ENCODE measurements around the gene AANAT.

The AANAT gene

GRCh38 chr17:76491271-76492122, 24.1 kb downstream of the AANAT start:
- DNase-seq: no peak

GRCh38 chr17:76492123-76492988, 25.0 kb downstream of the AANAT start:
- no peak for DNase-seq

- peak; percentile 72 for DNase-seq
Measured at GRCh38 chr17:76492989-76493501, 25.6 kb downstream of the AANAT start.

GRCh38 chr17:76493505-76494167, 26.2 kb downstream of the AANAT start:
- no peak for DNase-seq

GRCh38 chr17:76495663-76496400, 28.4 kb downstream of the AANAT start:
- no peak for DNase-seq

GRCh38 chr17:76496464-76496863, 29.1 kb downstream of the AANAT start:
- no peak for DNase-seq

- no peak for DNase-seq
Measured at GRCh38 chr17:76497699-76497978, 30.2 kb downstream of the AANAT start.

DNA sequence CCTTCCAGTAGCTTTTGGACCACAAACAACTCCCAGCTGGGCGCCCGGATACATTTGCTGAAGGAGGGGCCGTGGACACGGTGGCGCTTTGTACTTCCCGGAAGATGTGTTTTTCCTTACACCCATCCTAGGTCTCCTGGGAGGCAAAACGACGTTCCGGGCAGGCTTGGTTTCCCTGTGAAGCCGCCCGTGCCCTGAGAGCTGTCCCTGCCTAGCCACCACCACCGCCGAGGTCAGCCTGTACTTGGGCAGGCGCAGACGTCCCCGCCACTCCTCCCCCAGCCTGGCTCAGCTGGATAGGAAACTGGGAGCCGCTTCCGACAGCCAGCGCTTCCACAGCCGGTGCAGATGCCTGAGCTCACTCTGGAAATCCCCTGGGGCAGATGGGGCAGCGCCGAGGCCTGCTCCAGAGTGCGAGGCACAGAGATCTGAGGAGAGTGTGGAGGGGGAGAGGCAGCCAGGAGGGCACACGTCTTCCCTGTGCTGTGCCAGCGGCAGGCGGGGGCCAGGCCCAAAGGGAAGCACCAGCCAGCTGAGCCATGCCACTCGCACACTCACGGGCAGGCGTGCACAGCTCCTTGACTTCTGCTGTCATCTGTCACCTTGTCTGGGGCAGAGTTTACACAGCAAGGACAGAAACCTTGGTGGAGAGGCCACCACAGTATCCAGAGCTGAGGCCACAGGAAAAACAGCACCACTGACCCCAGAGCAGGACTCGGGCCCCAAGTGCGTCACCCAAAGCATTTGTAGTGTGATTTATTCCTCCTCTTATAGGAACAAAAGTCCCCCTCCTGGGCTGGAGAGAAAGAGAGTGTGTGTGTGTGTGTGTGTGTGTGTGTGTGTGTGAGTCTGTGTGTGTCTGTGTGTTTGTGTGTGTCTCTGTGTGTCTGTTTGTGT, 30.8 kb downstream of the AANAT start:
- DNase-seq: peak; percentile 81

- DNase-seq: no peak
Measured at GRCh38 chr17:76498876-76499251, 31.5 kb downstream of the AANAT start.

- DNase-seq: no peak
Measured at GRCh38 chr17:76499267-76499667, 31.9 kb downstream of the AANAT start.

DNA sequence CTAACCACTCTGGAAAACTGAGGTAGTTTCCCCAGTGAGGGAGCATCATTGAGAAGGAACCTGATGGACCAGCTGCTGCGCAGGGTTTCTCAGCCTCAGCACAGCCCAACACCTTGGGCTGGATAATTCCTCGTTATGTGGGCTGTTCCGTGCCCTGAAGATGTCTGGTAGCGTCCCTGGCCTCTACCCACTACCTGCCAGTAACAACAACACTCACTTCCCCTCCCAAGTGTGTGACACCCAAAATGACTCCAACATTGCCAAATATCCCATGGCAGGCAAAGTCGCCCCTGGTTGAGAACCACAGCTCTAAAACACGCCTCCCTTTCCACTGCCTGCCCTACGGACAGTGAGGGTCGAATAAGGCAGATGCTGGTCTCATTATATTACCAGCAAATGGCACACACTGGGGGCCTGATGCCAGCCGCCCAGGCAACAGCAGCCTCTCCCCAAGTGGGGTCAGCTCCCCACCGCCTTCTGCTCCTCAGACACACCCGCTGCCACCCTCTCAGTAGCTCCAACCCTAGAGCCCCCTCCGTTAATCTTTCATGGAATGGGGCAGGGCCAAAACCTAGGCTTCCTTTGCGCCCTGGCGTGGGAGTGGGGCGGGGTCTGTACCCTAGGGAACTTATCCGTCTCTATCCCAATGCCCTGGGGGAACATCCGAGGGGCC, 32.8 kb downstream of the AANAT start:
- no peak for DNase-seq

DNA sequence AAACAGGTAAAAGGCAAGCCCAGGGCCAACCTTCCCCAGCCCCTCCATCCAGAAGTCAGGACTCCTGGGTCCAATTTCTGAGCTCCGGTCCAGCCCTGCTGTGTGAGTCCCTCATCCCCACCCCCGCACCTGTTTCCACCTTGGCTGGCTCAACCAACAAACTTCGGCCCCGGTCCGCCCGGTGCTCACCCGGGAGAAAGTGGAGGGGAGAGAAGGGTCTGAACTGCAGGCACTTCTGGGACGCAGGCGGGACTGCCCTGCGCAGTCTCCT, 33.3 kb downstream of the AANAT start:
- no peak for DNase-seq

DNA sequence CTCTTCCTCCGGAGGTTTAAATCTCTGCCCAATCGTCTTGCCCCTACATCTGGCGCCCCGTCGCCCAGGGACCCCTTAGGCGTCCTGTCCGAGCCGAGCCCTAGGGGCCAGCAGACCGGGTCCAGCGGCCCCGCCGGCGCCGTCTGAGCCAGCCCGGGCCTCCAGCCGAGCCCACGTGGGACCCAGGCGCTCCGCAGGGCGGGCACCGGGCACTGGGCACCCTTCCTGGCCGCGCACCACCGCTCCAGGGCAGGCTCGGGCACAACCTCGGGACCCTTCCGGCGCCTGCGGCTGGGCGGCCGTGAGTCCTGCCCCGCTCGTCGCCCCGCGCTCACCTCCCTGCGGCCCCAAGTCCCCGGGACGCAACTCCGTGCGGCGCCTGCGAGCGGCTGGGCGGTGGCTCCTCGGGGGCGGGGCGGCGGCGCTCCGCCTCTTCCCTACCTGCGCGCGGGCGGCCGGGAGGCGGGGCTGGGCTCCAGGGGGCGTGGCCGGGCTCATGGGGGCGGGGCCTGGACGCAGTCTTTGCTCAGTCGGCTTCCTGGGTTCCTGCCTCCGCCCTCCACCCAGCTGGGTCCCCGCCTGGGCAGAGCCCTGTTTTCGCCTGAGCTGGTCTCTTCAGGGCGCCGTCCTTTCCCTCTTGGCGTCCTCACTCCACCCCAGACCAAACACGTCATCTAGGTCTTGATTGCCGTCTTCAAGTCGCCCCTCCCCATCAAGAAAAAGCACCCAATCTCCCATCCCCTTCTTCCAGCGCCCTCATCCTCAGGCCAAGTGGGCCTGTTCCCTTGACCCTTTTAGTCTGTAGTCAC, 33.8 kb downstream of the AANAT start, which contains the start of gene RHBDF2:
Gene RHBDF2, minus strand, starts transcription at position 406 of the 809 bp plus-strand sequence. CDS start 19,899 bp downstream, outside the sequence.
- DNase-seq: peak; percentile 80

GRCh38 chr17:76501827-76502307, 34.5 kb downstream of the AANAT start:
- DNase-seq: no peak

GRCh38 chr17:76502341-76503211, 35.2 kb downstream of the AANAT start:
- no peak for DNase-seq

- DNase-seq: no peak
Measured at GRCh38 chr17:76504117-76504516, 36.7 kb downstream of the AANAT start.

GRCh38 chr17:76506408-76507345, 39.3 kb downstream of the AANAT start:
- peak; percentile 87 for DNase-seq

Measured in right hindlimb (tissue), 1 donor.